Fibroblast of skin of left biceps (primary cell): Measurements from ENCODE around the gene MINDY4.

ENCODE experiments used
- DNase-seq, 2 experiments: peaks; one replicate each; pipeline ENCODE4 v3.0.0-alpha.2; 2013; ENCODE audit warnings: low read depth in 2 of 2

MINDY4 gene

DNA sequence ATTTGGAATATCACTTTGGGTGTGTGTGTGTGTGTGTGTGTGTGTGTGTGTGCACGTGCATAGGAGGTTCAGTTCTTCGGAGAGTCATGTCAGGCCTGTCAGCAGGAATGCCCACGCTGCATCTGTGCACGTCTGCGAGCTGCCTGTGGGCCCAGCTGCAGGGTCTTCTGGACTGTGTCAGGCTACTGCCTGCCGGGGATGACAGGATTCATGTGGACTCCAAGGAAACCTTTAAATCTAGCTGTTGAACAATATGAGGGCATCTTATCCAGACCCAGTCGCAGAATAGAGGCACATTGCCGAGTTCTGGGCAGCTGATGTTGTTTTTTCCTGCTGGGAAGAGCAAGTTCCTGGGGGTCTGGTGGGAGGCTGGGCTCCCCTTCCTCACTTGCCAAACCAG is 159.4 kb downstream of the MINDY4 start:
- DNase-seq: no peak

DNA sequence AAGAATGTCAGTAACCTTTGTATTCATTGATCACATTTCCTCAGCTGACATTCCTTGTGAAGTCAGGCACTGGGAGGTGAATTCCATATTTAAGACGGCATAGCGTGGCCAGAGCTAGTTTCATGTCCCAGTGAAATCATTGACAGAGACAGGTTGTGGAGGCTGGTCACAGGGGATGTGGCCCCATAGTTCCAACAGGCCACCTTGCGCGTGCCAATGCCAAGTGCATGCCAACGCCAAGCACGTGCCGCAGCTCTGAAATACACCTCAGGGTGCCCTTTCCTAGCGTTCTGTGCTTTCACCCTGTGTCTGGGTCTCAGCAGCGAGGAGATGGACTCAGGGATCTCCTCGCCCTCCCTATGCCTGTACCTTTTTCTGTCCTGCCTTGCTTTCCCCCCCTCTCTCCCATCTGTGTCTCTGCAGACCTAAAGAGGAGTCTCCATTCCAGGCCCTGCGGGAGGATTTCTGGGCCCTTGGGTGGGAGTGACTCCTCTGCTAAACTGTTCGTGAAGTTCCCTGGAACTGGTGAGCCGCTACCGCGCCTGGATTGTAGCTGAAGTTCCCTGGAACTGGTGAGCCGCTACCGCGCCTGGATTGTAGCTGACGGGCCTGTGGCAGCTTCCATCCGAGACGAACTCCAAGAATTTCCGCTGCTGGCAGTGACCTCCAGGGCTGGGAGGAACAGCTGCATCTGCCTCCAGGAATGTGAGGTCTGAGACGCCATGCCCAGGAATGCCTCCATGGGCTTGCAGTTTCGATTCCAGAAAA is 160.1 kb downstream of the MINDY4 start:
- peak in 1 of 2 experiments; percentile 17 for DNase-seq

DNA sequence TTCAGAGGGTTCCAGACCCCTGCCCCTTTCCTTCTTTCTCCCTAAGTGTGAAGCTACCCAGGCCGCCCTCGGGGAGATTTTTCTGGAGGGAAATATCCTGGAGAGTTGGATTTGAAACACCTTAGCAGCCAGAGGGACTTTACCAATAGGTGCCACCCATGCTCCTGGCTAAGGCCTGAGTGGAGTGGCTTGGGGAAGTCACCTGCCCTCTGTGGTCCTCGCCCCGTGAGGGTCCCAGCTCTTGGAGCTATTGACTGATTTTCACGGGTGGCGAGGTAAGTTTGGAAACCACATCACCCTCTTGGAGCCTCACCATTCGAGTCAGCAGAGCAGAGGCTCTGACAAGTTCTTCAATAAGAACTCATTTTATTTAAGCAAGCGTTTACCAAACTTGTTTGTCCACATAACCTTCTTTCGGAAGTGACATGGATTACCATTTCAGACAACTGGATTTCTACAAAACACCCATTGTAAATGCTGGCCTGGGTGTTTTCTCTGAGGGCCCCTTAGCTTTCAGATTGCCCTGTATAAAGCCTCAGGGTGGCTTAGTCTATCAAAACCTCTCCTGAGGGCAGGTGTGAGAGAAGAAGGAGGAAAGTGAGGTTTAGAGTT is 160.8 kb downstream of the MINDY4 start:
- DNase-seq: no peak

DNA sequence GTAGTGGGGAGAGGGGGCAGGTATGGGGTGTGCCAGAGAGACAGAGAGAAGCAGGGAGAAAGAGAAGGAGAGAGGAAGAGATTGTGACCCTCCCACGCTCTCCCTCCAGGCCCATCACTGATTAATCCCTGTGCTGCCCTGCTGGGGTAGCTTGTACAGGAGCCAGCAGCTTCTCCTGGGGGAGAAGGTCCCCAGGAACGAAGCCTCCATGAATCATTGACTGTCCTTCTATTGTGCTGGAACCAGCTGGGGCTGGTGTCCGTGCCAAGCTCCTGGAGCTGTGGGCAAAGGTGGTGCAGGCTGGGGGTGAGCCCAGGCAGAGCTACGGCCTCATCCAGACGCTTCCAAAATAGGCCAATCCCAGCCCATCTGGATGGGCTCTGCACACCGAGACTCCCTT is 161.3 kb downstream of the MINDY4 start:
- DNase-seq: no peak

DNA sequence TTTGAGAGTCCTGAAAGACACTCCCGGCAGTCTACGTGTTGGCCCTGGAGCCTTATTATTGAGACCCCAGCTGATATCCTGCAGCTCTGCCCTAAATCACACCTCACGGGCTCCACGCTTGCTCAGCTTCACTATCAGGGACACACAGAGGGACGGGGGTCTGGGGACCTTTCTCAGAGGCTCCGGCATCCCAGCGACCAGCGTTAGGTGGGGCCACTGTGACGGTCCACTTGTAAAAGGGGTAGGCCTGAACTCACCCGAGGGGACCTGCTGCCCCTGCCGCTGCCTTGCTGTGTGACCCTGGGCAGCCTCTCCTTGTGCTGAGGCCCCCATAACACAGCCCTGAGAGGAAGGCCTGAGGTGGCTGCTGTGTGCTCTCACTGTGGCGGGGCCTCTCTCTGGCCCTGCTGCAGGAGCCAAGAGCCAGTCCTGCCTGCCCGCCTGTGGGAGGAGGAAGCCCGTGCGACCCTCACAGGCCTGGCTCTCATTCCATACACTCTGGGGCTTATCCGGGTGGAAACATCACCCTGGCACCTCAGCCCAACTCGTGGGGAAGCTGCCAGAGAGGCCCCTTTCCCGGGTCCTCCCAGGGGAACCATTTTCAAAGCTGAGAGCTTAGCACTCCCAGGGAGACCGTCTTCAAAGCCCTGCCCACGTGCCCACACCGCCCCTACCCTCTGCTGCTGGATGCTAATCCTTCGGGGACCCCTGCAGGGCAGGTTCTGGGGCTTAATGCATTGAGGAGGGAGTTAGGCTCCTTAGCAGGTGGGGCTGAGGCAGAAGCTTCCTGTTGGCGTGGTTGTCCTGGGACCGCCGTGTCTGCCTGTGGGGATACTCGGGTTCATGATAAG is 162.1 kb downstream of the MINDY4 start:
- no peak for DNase-seq

DNA sequence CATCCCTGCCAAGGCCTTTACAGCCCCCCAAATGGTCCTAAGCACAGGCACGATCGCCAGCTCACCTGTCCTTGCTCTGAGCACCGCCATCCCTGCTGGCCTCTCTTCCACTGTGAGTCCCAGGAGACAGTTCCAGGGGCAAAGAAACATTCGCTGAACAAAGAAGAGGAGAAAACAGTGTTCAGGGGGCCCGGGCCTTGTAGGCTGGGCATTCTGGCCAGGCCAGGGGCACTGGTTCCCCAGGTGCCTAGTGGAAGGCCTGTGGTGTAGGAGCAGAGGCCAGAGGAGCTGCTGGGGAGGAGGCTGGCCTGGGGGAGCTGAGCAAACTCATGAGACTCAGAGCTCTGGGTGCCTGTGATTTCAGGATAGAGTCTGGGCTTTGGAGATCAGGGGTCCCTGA is 163.0 kb downstream of the MINDY4 start:
- no peak for DNase-seq

DNA sequence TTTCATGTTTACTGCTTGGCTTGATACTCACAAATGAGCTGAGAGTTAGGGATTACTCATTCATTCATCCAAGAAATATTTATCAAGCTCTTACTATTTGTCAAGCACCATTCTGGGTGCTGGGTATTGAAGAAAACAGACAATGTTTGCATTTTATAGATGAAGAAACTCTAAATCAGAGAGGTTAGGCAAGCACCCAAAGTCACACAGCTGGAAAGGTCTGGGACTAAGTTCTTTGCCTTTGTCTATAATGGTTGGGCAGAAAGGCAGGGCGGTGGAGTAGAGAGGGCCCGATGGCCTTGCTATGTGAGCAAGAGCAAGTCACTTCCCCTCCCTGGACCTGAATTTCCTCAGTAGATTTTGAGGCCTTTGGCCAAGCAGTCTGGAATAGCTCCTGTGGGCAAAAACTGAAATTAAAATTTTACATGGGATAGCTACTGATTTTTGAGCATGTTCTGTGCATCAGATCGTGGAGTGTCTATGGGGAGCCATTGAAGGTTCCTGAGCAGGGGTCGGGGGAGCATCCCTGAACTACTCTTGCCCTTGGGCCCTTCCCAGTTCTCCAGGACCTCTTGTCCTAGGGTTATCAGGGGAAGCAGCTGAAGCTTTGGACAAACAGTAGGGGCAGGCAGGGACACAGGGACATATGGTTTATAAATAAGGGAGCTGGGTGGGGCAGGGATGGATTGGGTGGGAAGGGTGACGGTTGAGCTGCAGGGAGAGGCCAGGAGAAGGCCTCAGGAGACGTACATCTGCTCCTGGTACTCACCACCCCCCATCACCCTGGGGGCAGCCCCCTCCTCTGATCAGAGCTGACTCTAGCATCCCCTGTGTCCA is 163.7 kb downstream of the MINDY4 start:
- no peak for DNase-seq

DNA sequence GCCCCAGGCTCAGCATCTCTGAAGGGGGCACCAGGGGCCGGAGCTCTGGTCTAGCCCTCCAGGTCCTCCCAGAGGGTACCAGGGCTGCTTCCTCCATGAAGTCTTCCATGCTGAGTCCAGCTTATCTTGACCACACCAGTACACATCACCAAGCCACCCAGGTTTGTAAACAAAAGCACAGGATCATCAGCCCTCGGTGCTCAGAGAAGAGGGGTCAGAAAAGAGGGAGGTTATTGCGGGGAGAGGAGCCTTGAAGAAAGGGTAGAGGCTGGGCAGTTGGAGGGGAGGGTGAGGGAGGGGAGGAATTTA is 164.3 kb downstream of the MINDY4 start:
- DNase-seq: no peak

DNA sequence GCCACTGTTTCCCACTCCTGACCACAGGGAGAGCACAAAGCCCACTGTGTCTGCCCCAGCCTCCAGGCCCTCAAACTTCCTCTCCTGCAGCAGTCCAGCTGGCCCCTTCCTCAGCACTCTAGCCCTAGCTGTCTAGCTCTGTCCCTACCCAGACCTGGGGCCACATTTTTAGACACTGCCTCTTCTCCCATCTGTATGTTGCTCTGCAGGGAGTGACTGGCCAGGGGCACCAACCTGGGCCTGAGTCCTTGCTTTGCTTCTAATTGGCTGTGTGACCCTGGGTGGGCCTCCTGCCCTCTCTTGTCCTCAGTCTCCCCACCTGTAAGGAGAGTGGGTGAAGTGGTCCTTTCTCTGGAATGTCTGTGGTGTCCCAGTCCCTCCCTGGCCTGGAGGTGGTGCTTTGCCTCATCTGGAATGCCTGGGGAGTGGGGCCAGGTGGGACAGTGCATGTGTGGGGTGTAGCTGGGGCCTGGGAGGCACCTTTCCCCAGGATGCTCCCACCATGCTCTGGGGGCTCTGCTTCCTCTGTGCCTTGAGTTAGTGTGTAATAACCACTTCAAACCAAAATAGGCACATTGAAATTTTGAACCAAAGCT is 165.5 kb downstream of the MINDY4 start:
- no peak for DNase-seq

DNA sequence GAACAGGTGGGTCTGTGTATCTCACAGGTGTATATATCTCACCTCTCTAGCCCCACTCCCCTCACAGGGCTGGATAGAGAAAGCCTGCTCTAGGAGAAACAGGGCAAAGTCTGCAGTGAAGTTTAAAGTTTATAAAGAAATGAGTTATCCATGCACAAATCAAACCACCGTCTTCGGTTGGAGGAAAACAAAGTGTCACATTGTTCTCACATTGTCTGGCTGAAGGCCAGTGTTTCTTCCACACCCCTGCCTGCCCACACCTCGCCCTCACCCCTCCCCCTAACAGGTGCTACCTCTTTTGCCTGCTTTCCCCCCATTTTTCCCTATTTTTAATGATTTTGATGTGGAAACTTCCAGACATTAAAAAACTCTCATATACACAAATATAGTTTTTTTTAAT is 166.2 kb downstream of the MINDY4 start:
- no peak for DNase-seq

DNA sequence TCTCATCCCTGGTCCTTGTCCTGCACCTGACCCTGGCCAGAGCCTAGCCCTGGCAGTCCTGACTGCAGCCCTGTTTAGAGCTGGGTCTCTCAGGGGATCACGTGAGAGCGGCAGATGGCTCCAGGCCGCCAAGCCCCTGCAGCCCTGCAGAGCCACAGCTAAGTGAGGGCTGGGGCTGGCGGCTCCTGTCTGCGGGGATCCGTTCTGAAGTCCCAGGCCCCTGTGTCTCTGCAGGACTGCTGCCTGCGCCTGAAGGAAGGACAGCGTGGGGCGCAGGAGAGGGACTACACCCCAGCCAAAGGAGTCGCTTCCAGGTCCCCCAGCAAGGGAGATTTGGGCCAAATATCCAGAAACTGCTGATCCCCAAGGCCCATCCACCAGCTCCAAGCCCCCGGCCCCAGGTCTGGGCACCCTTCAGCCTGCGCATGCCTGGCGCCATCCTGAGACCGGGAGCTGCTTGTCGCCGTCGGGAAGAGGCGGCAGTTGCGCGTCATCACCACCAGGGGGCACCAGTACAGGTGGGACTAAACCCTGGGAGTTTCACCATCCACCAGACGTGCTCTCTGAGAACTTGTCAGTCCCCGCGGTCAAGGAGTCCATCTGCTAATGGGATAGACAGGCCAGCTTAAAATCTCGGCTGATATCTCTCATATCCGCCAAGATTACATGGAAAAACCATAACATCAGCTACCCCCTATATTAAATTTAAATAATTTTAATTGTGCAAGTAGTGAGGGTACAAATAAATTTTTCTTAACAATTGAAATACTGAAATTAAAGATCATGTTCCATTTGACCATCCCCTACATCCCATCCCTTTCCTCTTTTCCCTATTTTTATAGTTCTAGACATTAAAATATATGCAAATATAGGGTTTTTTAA is 167.5 kb downstream of the MINDY4 start:
- no peak for DNase-seq

DNA sequence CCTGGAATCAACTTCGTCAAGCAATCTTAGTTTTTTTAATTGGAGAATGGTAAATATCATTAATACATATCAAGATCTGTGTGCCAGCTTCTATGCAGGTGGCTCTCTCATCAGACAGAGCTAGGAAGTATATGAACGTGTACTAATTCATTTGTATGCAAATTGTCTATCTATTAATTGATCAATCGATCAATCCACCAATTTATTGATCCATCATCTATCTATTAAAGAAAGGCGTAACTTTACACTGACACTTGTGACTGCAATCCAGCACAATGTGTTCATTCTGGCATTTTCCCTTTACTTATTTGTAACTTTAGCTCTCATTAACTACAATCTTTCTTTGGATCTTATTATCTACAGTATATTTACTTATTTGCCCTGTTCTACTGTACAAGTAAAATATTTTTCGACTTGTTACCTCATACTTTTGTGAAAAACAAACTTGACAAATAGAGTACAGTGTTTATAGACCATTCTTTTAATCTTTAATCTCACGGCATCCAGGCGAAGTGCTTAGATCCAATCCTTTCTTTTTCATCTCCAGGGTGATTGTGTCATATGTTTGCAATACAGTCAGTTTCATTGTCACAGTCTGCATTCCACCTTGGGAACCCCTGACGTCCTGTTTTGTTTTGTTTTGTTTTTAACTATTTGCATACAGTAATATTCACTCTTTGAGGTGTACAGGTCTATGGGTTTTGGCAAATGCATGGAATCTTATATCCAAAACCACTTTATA is 170.5 kb downstream of the MINDY4 start:
- DNase-seq: no peak
